ENCODE results near the gene ATP6V0A1.

Gene ATP6V0A1

GRCh38 chr17:42564815-42565522 lies 106.3 kb downstream of the ATP6V0A1 start:
- no peak for DNase-seq

- no peak for DNase-seq
Observed at GRCh38 chr17:42565523-42566214, 107.0 kb downstream of the ATP6V0A1 start.

GRCh38 chr17:42566215-42566882 lies 107.7 kb downstream of the ATP6V0A1 start:
- no peak for DNase-seq

GRCh38 chr17:42566883-42567573 lies 108.3 kb downstream of the ATP6V0A1 start, which contains the start of gene MLX:
MLX (plus strand) TSS chr17:42567100; CDS start chr17:42567125, 25 bp downstream.
- peak; percentile 69 to 89 for DNase-seq

GRCh38 chr17:42568341-42569111 lies 109.8 kb downstream of the ATP6V0A1 start:
- DNase-seq = no peak

- no peak for DNase-seq
Observed at GRCh38 chr17:42571435-42572225, 113.0 kb downstream of the ATP6V0A1 start.

Data from NCI-H1930 (cell line).